GM21447 (cell line): ENCODE data around the gene LRRC8B.

ENCODE experiments used
- ATAC-seq: cut with Tn5 transposase; IDR thresholded peaks from one replicate; pipeline ENCODE4 v1.9.1; 2021; ENCODE audit not compliant: unreplicated experiment

The LRRC8B gene

DNA sequence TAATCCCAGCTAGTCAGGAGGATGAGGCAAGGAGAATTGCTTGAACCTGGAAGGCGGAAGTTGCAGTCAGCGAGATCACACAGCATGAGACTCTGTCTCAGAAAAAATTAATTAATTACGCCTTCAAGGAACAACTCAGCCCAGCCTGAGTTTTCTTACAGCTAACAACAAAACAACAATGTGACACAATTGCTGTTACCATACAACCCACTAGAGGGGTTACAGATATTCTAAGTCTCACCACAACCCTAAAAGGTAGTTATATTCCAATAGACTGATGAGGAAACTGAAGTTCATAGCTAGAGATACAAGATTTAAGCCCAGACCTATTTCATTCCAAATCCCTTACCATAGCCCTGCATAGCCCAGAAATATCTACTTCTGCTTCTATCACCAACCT, 105.4 kb downstream of the LRRC8B start:
- ATAC-seq = no peak

DNA sequence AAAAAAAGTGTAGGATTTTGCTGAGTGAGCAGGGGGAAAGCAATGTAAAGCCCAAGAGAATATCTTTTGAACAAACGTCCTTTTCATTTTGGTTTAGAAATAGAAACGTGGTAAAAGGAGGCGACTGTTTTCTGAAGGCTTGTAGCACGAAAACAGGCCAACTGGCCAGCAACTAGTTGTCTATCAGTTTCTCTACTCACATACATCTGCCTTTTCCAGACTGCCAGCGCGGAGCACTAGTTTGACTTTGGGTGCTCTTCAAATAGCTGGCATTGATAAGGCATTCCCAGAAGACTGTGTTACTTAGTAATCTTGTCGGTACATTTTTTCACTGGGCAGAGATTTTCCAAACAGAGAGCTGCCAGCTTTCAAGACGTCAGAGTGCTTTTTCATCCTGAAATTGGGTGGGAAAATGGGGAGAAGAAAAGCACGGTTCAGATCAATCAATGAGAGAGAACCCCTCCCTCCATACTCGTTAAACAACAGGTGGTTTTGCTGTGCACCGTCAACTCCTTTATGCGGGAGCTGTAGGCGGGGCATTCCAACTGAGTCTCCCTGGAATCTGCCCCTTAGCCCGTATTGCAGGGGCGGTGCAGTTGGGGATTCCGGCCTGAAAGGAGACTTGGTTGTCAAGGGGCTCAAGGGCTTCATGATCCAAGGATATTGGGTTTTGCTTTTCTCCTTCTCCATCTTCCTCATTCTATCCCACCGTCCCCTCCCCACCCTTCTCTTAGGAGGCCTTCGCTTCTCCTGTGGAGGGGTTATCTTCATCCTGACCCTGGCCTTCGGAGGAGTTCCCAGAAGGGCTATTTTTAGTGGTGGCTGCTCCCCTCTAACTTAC, 107.4 kb downstream of the LRRC8B start:
- ATAC-seq = no peak

DNA sequence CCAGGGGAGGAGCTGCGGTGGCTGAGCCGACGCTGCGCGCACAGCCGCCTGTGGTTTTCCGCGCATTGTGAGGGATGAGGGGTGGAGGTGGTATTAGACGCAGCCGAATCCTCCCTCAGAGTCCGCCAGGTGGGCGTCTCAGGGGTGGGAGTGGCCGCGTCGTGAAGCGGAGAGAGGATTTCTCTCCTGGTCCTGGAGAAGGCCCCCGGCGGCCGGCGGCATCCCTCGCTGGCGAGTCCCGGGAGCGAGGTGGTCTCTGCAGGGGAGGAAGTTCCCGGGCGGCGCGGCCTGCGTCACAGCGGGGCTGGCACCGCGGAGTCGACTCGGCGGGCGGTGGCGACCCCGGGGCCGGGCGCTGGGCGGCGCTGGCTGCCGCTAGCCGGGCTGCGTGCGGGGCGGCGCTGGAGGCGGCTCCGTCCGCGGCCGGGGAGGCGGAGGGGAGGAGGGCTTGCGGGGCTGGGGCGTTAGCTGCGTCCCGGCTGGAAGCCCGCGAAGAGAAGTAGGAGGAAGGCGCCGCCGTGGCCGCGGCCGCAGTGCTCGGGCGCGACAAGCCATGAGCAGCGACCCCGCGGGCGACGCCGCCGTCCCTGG, 108.1 kb downstream of the LRRC8B start, which contains the start of gene LRRC8C:
Gene LRRC8C (plus strand): TSS at position 464 of the 591 bp plus-strand sequence. CDS start 53,354 bp downstream, outside the sequence.
- ATAC-seq = peak; percentile 76

DNA sequence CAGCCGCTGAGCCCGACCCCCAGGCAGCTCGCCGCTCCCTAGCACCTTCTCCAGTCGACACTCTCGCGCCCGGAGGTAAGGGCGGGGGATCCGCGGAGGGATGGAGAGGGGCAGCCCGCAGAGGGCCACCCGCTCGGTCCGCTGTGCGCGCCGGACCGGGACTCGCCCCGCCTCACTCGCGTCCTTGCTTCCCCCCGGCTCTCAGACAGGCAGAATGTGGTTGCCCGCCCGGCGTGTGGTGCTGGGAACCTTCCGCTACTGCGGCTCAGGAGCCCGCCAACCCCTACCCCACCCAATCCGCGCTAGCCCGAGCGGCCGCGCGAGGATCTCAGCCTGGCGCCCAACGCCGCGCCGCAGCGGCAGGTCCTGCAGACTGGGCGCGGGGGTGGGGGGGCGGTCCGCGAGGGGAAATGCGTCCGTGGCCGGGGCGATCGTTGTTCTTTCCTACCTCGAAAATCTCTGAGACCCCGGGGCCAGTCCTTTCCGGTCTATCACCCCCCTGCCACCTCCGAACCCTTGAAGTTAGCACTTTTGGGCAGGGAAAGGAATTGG, 108.7 kb downstream of the LRRC8B start:
- peak; percentile 48 for ATAC-seq

DNA sequence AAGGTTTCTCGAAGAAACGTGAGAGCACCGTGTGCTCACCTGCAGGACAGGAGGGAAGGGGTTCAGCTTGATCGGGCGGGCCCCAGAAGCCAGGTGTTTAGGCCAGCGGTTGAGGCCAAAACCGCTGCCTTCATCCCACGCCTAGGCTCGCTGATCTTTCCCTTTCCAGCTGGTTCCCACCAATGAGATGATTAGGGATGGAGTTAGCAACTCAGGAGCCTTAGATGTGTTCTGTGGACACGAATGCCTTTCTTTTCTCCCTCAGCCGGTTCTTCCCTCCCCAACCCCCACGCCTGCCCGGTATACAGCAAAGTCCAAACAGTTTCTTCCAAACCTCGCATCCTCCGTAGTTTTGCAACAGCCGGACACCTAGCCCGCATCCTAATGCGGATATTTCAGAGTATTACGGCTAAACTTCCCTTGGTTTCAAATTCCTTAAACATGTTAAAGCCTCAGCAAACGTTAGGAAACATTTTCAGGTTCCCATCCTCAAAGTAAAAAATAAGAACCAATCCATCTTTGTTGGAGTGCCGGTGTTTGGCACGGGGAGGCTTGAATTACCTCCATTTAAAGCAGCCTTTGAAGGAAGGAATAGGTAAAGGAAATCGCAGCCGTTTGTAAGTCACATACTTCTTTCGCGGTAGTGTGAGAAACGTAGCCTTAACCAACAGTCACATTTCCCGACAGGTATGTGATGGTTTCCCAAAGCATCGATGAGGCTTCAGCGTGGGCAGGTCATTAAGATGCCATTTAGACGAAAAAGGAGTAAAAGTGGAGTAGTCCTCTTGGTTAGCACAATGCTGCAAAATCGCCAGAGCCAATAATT, 109.4 kb downstream of the LRRC8B start:
- peak; percentile 13 for ATAC-seq

DNA sequence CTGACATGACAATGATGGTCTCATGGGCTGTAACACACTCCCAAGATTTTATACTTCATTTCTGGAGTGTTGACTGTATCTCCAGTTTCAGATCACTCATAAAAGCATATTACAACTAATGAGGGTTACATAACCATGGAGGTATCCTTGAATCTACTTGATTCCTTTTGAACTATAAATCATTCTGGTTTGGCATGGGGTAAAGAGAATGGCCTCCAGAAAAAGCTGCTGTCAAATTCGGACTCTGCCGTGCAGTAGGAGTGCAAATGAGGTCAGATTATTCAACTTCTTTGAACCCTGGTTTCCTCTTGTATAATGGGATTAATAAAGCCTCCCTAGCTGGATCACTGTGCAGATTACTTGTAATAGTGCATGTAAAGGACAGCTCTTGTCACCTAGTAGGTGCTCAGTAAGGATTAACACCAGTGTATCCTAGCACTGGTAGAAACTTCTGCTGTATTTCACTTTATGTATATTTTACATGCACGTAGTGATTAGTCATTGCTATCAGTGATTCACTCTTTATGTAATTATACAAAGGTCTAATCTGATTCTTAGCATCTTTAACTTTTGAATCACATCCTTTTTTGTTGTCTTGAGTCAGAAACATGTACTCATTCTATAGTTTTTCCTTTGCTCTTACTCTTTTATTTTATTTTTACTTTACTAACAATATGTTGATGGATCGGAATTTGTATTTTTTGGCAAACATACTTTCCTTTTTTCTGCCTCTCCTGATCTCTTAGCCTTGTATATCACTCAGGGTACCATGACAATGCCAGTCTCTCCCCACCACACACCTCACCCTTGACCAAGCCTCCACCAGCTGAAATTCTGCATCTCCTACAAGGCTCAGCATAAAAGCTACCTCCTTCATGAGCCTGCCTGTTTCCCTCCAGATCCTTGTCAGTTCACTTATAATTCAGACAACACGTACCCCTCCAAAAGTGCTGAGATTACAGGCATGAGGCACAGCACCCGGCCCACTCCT, 111.5 kb downstream of the LRRC8B start:
- ATAC-seq = no peak

DNA sequence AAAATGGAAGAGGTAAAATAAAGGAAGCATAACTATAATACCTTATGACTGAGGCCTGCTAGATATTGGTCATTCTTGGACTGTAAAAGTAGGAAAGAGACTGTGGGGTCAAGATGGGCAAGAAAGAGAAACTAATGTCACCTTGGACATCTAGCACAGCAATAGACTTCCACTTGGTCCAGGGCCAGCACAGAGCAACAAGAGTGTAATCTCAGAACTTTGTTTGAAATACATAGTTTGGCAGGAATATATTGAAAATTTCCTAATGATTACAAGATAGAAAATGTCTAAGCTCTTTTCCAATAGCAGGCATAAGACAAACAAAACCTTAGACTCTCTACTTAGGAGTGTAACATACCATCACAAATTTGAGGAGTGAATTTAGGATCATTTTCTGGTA, 112.9 kb downstream of the LRRC8B start:
- no peak for ATAC-seq

DNA sequence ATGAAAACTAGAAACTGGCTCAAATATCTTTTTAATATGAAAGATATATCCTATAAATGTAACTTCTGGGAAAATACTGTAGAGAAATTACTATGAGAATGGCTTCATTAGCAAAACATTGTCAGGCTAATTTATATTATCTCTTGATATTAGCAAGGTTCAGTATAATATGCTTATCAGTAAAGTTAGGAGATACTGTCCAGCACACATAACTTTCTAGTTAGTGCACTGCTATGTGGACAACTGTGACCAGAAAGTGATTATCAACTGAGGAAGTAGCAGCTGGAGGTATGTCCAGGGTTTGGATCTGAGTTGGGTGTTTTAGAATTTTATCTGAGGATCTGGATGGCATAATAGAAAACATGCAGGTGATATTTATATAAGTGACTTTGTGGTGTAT, 115.8 kb downstream of the LRRC8B start:
- no peak for ATAC-seq

DNA sequence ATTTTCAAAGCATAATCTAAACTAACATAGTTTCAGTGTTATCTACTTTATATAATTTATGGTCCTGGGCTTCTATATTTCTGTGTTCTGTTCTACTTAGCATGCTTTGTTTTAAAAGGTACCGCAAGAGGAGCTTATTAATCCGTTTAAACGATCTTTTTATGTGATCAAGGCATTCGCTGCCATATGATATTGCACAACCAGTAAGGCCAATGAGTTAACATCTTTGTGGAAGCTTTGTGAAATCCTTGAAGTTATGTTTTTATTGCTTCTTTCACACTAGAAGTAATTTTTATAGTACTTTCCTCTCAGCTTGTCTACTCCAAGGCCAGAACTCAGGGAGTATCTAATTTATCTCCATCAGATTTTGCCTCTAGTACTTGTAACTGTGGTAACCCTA, 117.2 kb downstream of the LRRC8B start:
- no peak for ATAC-seq

DNA sequence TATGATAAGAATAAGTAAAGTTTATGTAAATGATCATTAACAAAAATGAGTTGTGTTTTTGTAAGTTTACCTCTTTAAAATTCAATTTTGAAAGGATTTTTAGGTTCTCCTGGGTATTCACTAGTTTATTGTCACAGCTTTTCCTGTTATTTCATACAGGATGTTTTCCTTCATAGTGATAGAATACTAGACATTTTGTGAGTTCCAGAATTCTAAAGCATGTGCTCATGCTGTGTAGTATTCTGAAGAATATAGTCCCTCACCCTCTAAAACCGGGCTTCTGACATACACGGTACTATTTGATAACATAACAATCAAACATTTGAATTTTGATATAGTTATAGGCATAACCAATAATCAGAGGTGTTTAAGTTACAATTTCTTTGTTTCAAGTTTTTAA, 118.9 kb downstream of the LRRC8B start:
- no peak for ATAC-seq

DNA sequence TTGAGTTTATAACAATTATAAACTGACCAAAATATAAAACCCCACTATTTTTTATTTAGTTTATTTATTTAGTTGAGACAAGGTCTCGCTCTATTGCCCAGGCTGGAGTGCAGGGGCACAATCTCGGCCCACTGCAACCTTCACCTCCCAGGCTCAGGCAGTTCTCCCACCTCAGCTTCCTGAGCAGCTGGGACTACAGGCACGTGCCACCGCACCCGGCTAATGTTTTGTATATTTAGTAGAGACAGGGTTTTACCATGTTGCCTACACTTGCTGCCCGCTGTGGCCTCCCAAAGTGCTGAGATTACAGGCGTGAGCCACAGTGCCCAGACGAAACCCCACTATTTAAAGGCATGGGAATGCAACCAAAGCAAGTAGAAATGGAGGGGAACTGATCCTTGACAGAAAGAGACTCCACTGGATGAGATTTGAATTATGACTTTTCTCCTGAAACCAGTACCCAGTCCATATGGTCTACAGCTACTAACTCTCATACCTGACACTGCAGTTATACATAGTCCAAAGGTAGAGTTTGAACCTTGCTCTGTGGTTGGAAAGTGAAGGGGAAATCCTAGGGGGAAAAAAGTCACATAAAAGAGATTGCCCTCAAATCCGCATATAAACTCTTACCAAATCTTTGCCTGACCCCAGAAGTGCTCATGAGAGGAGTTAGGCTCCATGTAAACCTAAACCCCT, 119.6 kb downstream of the LRRC8B start:
- no peak for ATAC-seq

DNA sequence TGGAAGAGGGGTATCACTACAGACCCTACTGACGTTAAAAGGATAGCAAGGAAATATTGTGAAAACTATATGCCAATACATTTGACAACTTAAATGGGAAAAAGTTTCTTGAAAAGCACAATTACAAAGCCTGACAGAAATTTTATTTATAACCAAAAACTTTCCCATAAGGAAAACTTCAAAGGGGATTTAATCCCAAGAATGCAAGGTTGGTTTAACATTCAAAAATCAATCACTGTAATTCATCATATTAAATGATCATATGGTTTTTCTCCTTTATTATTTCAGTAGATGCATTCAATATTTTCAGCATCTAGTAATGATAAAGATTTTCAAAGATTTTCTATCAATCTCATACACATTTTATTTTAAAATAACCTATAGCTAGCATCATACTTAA, 121.6 kb downstream of the LRRC8B start:
- no peak for ATAC-seq
